CD4-positive, alpha-beta T cell treated with Interleukin-15 for 4 hours (primary cell): Measurements from ENCODE around the gene POLD1.
"Not testable (repeated sequence)": the region's sequence is repeated elsewhere in the genome, so short reads cannot be mapped to it uniquely, and the experiment has no call there.

Experiments used
- DNase-seq: peaks from one replicate; pipeline ENCODE4 v3.0.0-alpha.2; 2020; ENCODE audit warnings: low spot score

The POLD1 gene

GRCh38 chr19:50435627-50436026 lies 51.5 kb downstream of the POLD1 start:
- DNase-seq: no peak

- no peak for DNase-seq
Measured at GRCh38 chr19:50437862-50438449, 53.8 kb downstream of the POLD1 start.

- not testable (repeated sequence) for DNase-seq
Measured at GRCh38 chr19:50439130-50439529, 55.0 kb downstream of the POLD1 start.

GRCh38 chr19:50444059-50444458 lies 59.9 kb downstream of the POLD1 start:
- DNase-seq: no peak

GRCh38 chr19:50447053-50447452 lies 62.9 kb downstream of the POLD1 start:
- DNase-seq: no peak

GRCh38 chr19:50447750-50448149 lies 63.6 kb downstream of the POLD1 start:
- DNase-seq: no peak

- no peak for DNase-seq
Measured at GRCh38 chr19:50449236-50449899, 65.2 kb downstream of the POLD1 start.

GRCh38 chr19:50450369-50451222 lies 66.4 kb downstream of the POLD1 start:
- DNase-seq: no peak

- no peak for DNase-seq
Measured at GRCh38 chr19:50451223-50451534, 67.0 kb downstream of the POLD1 start.

- DNase-seq: no peak
Measured at GRCh38 chr19:50453243-50453642, 69.1 kb downstream of the POLD1 start.

GRCh38 chr19:50455992-50456391 lies 71.8 kb downstream of the POLD1 start:
- no peak for DNase-seq

- DNase-seq: no peak
Measured at GRCh38 chr19:50457300-50457699, 73.2 kb downstream of the POLD1 start.

- DNase-seq: no peak
Measured at GRCh38 chr19:50458396-50459066, 74.4 kb downstream of the POLD1 start.

GRCh38 chr19:50459067-50459456 lies 74.9 kb downstream of the POLD1 start:
- no peak for DNase-seq

- no peak for DNase-seq
Measured at GRCh38 chr19:50459638-50460037, 75.5 kb downstream of the POLD1 start.

- no peak for DNase-seq
Measured at GRCh38 chr19:50460161-50460765, 76.1 kb downstream of the POLD1 start.

GRCh38 chr19:50461066-50461875 lies 77.1 kb downstream of the POLD1 start:
- DNase-seq: peak; percentile 62

- DNase-seq: no peak
Measured at GRCh38 chr19:50462970-50463369, 78.8 kb downstream of the POLD1 start.

- DNase-seq: no peak
Measured at GRCh38 chr19:50464348-50464747, 80.2 kb downstream of the POLD1 start.

- DNase-seq: no peak
Measured at GRCh38 chr19:50465000-50465399, 80.9 kb downstream of the POLD1 start.

GRCh38 chr19:50465986-50466705 lies 82.0 kb downstream of the POLD1 start:
- DNase-seq: no peak
